H1 (cell line): ENCODE measurements around the gene TERB2. TPM values are rescaled to one million over a fixed set of nuclear protein-coding genes. Genes with fewer than 3 reads are reported as not detected.

Source experiments
- CTCF ChIA-PET: fragments of 300-600 bp; sonication (Branson Sonifier 250); formaldehyde crosslinking; loops from one replicate; lab custom pipeline; 2021; ENCODE audit not compliant: partially characterized antibody; lab: Charles Lee
- POLR2A ChIA-PET: fragments of 300-600 bp; sonication (Branson Sonifier 250); formaldehyde crosslinking; loops from one replicate; lab custom pipeline; 2021; ENCODE audit warnings: inconsistent platforms; ENCODE audit not compliant: partially characterized antibody; lab: Charles Lee
- DNase-seq, 2 experiments: peaks; one replicate each; pipeline versions ENCODE4 v3.0.0 to v3.0.0-alpha.2; 2010 to 2022; ENCODE audit warnings: low spot score in 2 of 2, low read depth in 1 of 2, mixed read lengths in 1 of 2
- FAIRE-seq: peaks from 2 replicates; lab custom pipeline; 2011; peaks lifted over from hg19 to GRCh38; lab: Jason Lieb, UNC
- H2AFZ ChIP-seq: 2 replicates; pipeline ENCODE4 v1.8.1; 2012; ENCODE audit warnings: low read length, inconsistent platforms
- H2AK5ac ChIP-seq: 2 replicates; pipeline ENCODE4 v1.6.1; 2013; ENCODE audit warnings: low read depth, low read length
- H2BK120ac ChIP-seq: replicated peaks from 2 replicates; pipeline ENCODE3; 2013; ENCODE audit warnings: low read depth, low read length, inconsistent platforms
- H2BK12ac ChIP-seq: 2 replicates; pipeline ENCODE4 v1.6.1; 2013; ENCODE audit warnings: low read depth, low read length
- H2BK15ac ChIP-seq: 2 replicates; pipeline ENCODE4 v1.6.1; 2013; ENCODE audit warnings: low read length
- H2BK20ac ChIP-seq: 2 replicates; pipeline ENCODE4 v1.6.1; 2013; ENCODE audit warnings: low read length
- H2BK5ac ChIP-seq: 2 replicates; pipeline ENCODE4 v1.6.1; 2013; ENCODE audit warnings: low read depth, low read length
- H3K14ac ChIP-seq: 2 replicates; pipeline ENCODE4 v1.6.1; 2013; ENCODE audit warnings: inconsistent platforms; ENCODE audit not compliant: insufficient read length
- H3K18ac ChIP-seq: 2 replicates; pipeline ENCODE4 v1.6.1; 2013; ENCODE audit warnings: low read length; ENCODE audit errors: extremely low read depth
- H3K23ac ChIP-seq: 2 replicates; pipeline ENCODE4 v1.6.1; 2013; ENCODE audit warnings: inconsistent platforms; ENCODE audit not compliant: insufficient read length
- H3K23me2 ChIP-seq: 2 replicates; pipeline ENCODE4 v1.6.1; 2013; ENCODE audit warnings: low read depth, low read length
- H3K27ac ChIP-seq: 2 replicates; pipeline ENCODE4 v1.6.1; 2011; ENCODE audit warnings: low read depth, low read length, inconsistent platforms
- H3K27me3 ChIP-seq, 4 experiments: replicated peaks in 1 of 4; 1 replicate in 1 of 4; 2 replicates in 3 of 4; pipeline versions ENCODE4 v1.6.1 to v1.8.1; 2011 to 2013; ENCODE audit warnings: low read length in 3 of 4, mild to moderate bottlenecking in 3 of 4, inconsistent platforms in 2 of 4, mixed read lengths in 2 of 4, moderate library complexity in 1 of 4; ENCODE audit not compliant: control insufficient read depth in 3 of 4, insufficient read depth in 3 of 4; ENCODE audit errors: extremely low read depth in 1 of 4
- H3K36me3 ChIP-seq, 4 experiments: 2 replicates each; pipeline versions ENCODE4 v1.6.1 to v1.8.1; 2011 to 2013; ENCODE audit warnings: mild to moderate bottlenecking in 4 of 4, low read length in 3 of 4, moderate library complexity in 2 of 4, control low read depth in 1 of 4, inconsistent platforms in 1 of 4; ENCODE audit not compliant: insufficient read depth in 4 of 4, control insufficient read depth in 2 of 4
- H3K4ac ChIP-seq: replicated peaks from 2 replicates; pipeline ENCODE3; 2013; ENCODE audit warnings: low read length, low read depth, mixed read lengths, inconsistent platforms; ENCODE audit not compliant: insufficient read length
- H3K4me1 ChIP-seq, 4 experiments: replicated peaks in 1 of 4; 1 replicate in 1 of 4; 2 replicates in 3 of 4; pipeline versions ENCODE4 v1.6.1 to v1.8.1; 2011 to 2013; ENCODE audit warnings: low read length in 3 of 4, inconsistent platforms in 2 of 4, mixed read lengths in 1 of 4; ENCODE audit not compliant: insufficient read depth in 4 of 4, control insufficient read depth in 3 of 4
- H3K4me2 ChIP-seq, 2 experiments: 2 replicates each; pipeline versions ENCODE4 v1.6.1 to v1.8.1; 2011 to 2013; ENCODE audit warnings: low read depth in 2 of 2, low read length in 2 of 2, control low read depth in 1 of 2, inconsistent platforms in 1 of 2, mild to moderate bottlenecking in 1 of 2; ENCODE audit not compliant: insufficient read depth in 1 of 2
- H3K4me3 ChIP-seq, 4 experiments: fragments of 200-600, 300-600 bp in 1 of 4; sonication (generic), shearing (Covaris generic), sonication (Bioruptor Twin) in 1 of 4; 2 replicates each; pipeline versions ENCODE4 v1.5.1 to v1.8.1; 2011 to 2016; ENCODE audit warnings: low read length in 4 of 4, low read depth in 3 of 4, control low read depth in 2 of 4, inconsistent platforms in 2 of 4, mild to moderate bottlenecking in 2 of 4, mixed read lengths in 1 of 4, moderate library complexity in 1 of 4; ENCODE audit not compliant: insufficient read depth in 2 of 4; ENCODE audit errors: extremely low read depth in 1 of 4
- H3K56ac ChIP-seq: replicated peaks from 2 replicates; pipeline ENCODE3; 2013; ENCODE audit warnings: low read depth, mild to moderate bottlenecking, mixed read lengths, low read length, inconsistent platforms; ENCODE audit not compliant: insufficient read length
- H3K79me1 ChIP-seq: 2 replicates; pipeline ENCODE4 v1.6.1; 2013; ENCODE audit warnings: low read depth, low read length, control low read depth
- H3K79me2 ChIP-seq, 2 experiments: 2 replicates each; pipeline versions ENCODE4 v1.6.1 to v1.8.1; 2012 to 2013; ENCODE audit warnings: low read length in 2 of 2, mild to moderate bottlenecking in 2 of 2, inconsistent platforms in 1 of 2; ENCODE audit not compliant: insufficient read depth in 2 of 2, control insufficient read depth in 1 of 2
- H3K9ac ChIP-seq, 4 experiments: replicated peaks in 1 of 4; 1 replicate in 1 of 4; 2 replicates in 3 of 4; pipeline versions ENCODE4 v1.6.1 to v1.8.1; 2011 to 2013; ENCODE audit warnings: low read depth in 3 of 4, low read length in 3 of 4, control low read depth in 2 of 4, mild to moderate bottlenecking in 2 of 4, moderate library complexity in 2 of 4, inconsistent platforms in 1 of 4; ENCODE audit errors: extremely low read depth in 1 of 4
- H3K9me3 ChIP-seq, 2 experiments: 2 replicates each; pipeline versions ENCODE4 v1.6.1 to v1.8.1; 2012 to 2013; ENCODE audit warnings: mild to moderate bottlenecking in 2 of 2, moderate library complexity in 2 of 2, control low read depth in 1 of 2, inconsistent platforms in 1 of 2, low read depth in 1 of 2, low read length in 1 of 2, mixed read lengths in 1 of 2; ENCODE audit not compliant: insufficient read depth in 2 of 2
- H4K20me1 ChIP-seq, 2 experiments: replicated peaks in 1 of 2; 2 replicates each; pipeline versions ENCODE3 to v1.8.1; 2011 to 2013; ENCODE audit warnings: inconsistent platforms in 2 of 2, low read length in 2 of 2, mild to moderate bottlenecking in 1 of 2; ENCODE audit not compliant: insufficient read depth in 2 of 2, control insufficient read depth in 1 of 2
- H4K5ac ChIP-seq: 2 replicates; pipeline ENCODE4 v1.6.1; 2013; ENCODE audit warnings: low read length, low read depth, mixed read lengths, inconsistent platforms; ENCODE audit not compliant: insufficient read length
- H4K8ac ChIP-seq: 2 replicates; pipeline ENCODE4 v1.8.0; 2013; ENCODE audit warnings: mild to moderate bottlenecking, moderate library complexity, low read length, inconsistent platforms; ENCODE audit not compliant: insufficient read depth; ENCODE audit errors: extremely low read depth
- H4K91ac ChIP-seq: replicated peaks from 2 replicates; pipeline ENCODE3; 2013; ENCODE audit warnings: low read length, mixed read lengths, inconsistent platforms; ENCODE audit not compliant: insufficient read length
- BCL11A ChIP-seq, 2 experiments: IDR thresholded peaks; one replicate each; pipeline ENCODE4 v1.6.1; 2011; ENCODE audit warnings: low read depth in 2 of 2, low read length in 2 of 2, mild to moderate bottlenecking in 2 of 2
- CBX5 ChIP-seq: fragments of 300-800, 300-1000 bp; sonication (generic); IDR thresholded peaks from 2 replicates; pipeline ENCODE4 v1.7.1; 2016; ENCODE audit warnings: antibody characterized with exemption, low read length, low read depth
- CBX8 ChIP-seq: fragments of 300-800, 300-1000 bp; sonication (generic); IDR thresholded peaks from 2 replicates; pipeline ENCODE4 v1.7.1; 2016; ENCODE audit warnings: low read depth, low read length, borderline replicate concordance
- CEBPB ChIP-seq: IDR thresholded peaks from 2 replicates; pipeline ENCODE4 v1.6.1; 2012; ENCODE audit warnings: low read depth, low read length
- CHD1 ChIP-seq: IDR thresholded peaks from 2 replicates; pipeline ENCODE4 v1.6.1; 2012; ENCODE audit warnings: low read depth, low read length, improper control_type of control experiment
- EZH2 ChIP-seq: fragments of 200-600 bp; sonication (generic); IDR thresholded peaks from 2 replicates; pipeline ENCODE4 v1.7.1; 2012; ENCODE audit warnings: low read depth, mild to moderate bottlenecking, moderate library complexity, low read length, inconsistent platforms; ENCODE audit not compliant: severe bottlenecking
- HDAC6 ChIP-seq: IDR thresholded peaks from one replicate; pipeline ENCODE4 v1.7.1; 2012; ENCODE audit warnings: low read depth, mild to moderate bottlenecking, inconsistent platforms, low read length, moderate library complexity
- KDM4A ChIP-seq: IDR thresholded peaks from one replicate; pipeline ENCODE4 v1.7.1; 2012; ENCODE audit warnings: low read depth, mild to moderate bottlenecking, moderate library complexity, low read length, inconsistent platforms; ENCODE audit not compliant: severe bottlenecking
- POU5F1 ChIP-seq: IDR thresholded peaks from 2 replicates; pipeline ENCODE4 v1.6.1; 2011; ENCODE audit warnings: low read depth, mild to moderate bottlenecking, low read length, moderate library complexity
- RNF2 ChIP-seq: fragments of 200-900, 300-1000 bp; sonication (generic); IDR thresholded peaks from 2 replicates; pipeline ENCODE4 v1.7.1; 2016; ENCODE audit warnings: borderline replicate concordance, low read depth, mild to moderate bottlenecking, antibody characterized with exemption, low read length; ENCODE audit not compliant: poor library complexity, severe bottlenecking; ENCODE audit errors: missing control alignments
- SIX5 ChIP-seq: IDR thresholded peaks from 2 replicates; pipeline ENCODE4 v1.6.1; 2011; ENCODE audit warnings: mild to moderate bottlenecking, low read depth, low read length
- SRF ChIP-seq: IDR thresholded peaks from 2 replicates; pipeline ENCODE4 v1.6.1; 2011; ENCODE audit warnings: mild to moderate bottlenecking, low read depth, low read length, moderate library complexity
- TAF1 ChIP-seq: IDR thresholded peaks from 2 replicates; pipeline ENCODE4 v1.6.1; 2011; ENCODE audit warnings: mild to moderate bottlenecking, low read depth, low read length
- WGBS, 2 experiments: shearing (Covaris generic) in 1 of 2; methylation state at CpG; one replicate each; pipeline versions ENCODE4 v1.1.6 to v1.1.7; 2013 to 2015; ENCODE audit warnings: low lambda C conversion rate in 2 of 2, mixed read lengths in 2 of 2, inconsistent platforms in 1 of 2, low coverage in 1 of 2, missing lambda C conversion rate in 1 of 2; ENCODE audit not compliant: insufficient replicate concordance in 2 of 2, insufficient coverage in 1 of 2, insufficient read length in 1 of 2; ENCODE audit errors: extremely low coverage in 1 of 2, missing lambda C conversion rate in 1 of 2; 5-methylcytosine and 5-hydroxymethylcytosine counted together
- polyA plus RNA-seq, 7 experiments: library from polyadenylated mRNA; depleted of rRNA in 3 of 7; stranded (reverse) in 5 of 7; unstranded in 2 of 7; fragments of >200 nt in 5 of 7; fragments of 200-250 nt in 2 of 7; gene quantifications; 1 replicate in 5 of 7; 2 replicates in 1 of 7; 4 replicates in 1 of 7; pipeline versions ENCODE4 v1.2.1 to v1.2.3, GENCODE V29; 2011 to 2013; ENCODE audit warnings: missing spikeins in 2 of 7, mixed read lengths in 2 of 7
- total RNA-seq: library from RNA; stranded (reverse); fragmentation: NEBNext Ultra II Directional; extraction: Animal tissue kit (Norgen Biotek cat#: 25700); gene quantifications from 2 replicates; pipeline ENCODE4 v1.2.1, GENCODE V29; 2021

The TERB2 gene
- total and polyA plus RNA-seq, 2 of the 8 experiments (the other 6 are each of a cell fraction or from before 2014, with no cell fraction given), result not detected

DNA sequence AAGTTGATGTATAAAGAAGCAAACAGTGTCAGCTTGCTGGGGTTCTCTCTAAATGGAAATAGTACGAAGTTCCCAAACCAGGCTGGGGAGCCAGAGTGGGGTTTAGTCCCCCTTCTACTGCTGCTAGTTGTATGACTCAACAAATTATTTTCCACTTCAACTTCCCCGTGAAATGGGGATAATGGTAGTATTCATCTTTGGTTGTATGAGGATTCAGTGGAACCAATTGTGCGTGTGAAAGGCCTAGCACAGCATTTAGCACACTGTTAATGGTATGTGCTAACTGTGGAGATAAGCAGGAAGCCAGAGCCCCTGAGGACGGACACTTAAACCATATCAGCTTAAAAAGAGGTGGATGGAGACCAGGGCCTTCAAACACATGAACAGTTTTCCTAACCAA lies 70.7 kb downstream of the TERB2 start:
- Histone ChIP-seq H3K23me2 (peaks cover 9% of the 10 kb centered on the region), H3K9ac (no peak overlapping the region), H3K27ac (no peak overlapping the region), H3K9me3 (no peaks in the 10 kb centered on the region), H3K79me1 (peaks cover 5% of the 10 kb centered on the region; the same call in 1 of the 2 replicates), H3K4me3 (no peak overlapping the region), H2AFZ (no peak overlapping the region), H3K23ac (no peak overlapping the region), H4K20me1 (peaks cover 0 to 7% of the 10 kb centered on the region in 2 experiments)
- FAIRE-seq, result no peak
- no peak for TF ChIP-seq POU5F1
- TF ChIP-seq CBX8, result no peak
- TF ChIP-seq CBX5, result no peak
- TF ChIP-seq BCL11A (IDR thresholded peaks at IDR 0.05; ENCODE audit: low read depth in 2 of 2, low read length in 2 of 2), result no peak
- no peak for TF ChIP-seq CEBPB
- no peak for TF ChIP-seq SRF
- TF ChIP-seq EZH2, result no peak
- TF ChIP-seq TAF1, result no peak
- no peak for TF ChIP-seq HDAC6
- TF ChIP-seq SIX5, result no peak
- TF ChIP-seq RNF2, result no peak
- TF ChIP-seq KDM4A, result no peak
- no peak for TF ChIP-seq CHD1
- TF ChIP-seq, all 59 proteins: peak for 0
- no peak overlapping the region for H3K14ac ChIP-seq
- H4K5ac ChIP-seq, result no peak overlapping the region
- H2BK5ac ChIP-seq, result no peak overlapping the region
- H3K4me2 ChIP-seq, result no peak overlapping the region
- H2BK15ac ChIP-seq, result no peak overlapping the region
- H4K91ac ChIP-seq, result no peak overlapping the region
- no peak overlapping the region for H3K4ac ChIP-seq
- H3K79me2 ChIP-seq, result peaks cover 0 to 27% of the 10 kb centered on the region in 2 experiments; a peak in 2 of 4 replicates
- no peaks in the 10 kb centered on the region; a peak in 1 of 7 replicates for H3K27me3 ChIP-seq
- no peak overlapping the region for H3K18ac ChIP-seq
- H2BK120ac ChIP-seq, result no peak overlapping the region
- no peak overlapping the region for H3K56ac ChIP-seq
- no peak for DNase-seq
- no peak overlapping the region for H4K8ac ChIP-seq
- H3K4me1 ChIP-seq, result peaks cover 5 to 9% (median 8%) of the 10 kb centered on the region in 4 experiments
- ChIA-PET CTCF (interaction anchor here (2.5 kb wide), 1 partner anchor 10 kb away, joined by 9 read pairs; no protein-coding TSS in a partner anchor), POLR2A (no interaction called here)
- H2BK12ac ChIP-seq, result no peak overlapping the region
- no peak overlapping the region for H2BK20ac ChIP-seq
- peaks cover 2 to 10% (median 5%) of the 10 kb centered on the region in 4 experiments; a peak in 2 of 8 replicates for H3K36me3 ChIP-seq
- H2AK5ac ChIP-seq, result no peak overlapping the region
- WGBS, 2 experiments, result 86% methylated on average over 4 of the region's 4 CpGs; no CpG with 5 or more reads in 1 of the 2 experiments
